ENCODE data around the gene DCLK1. TPM values are rescaled to one million over a fixed set of nuclear protein-coding genes. Genes with fewer than 3 reads are reported as not detected.

Gene DCLK1
- total RNA-seq, 1 experiment from 2014 or later: not detected

DNA sequence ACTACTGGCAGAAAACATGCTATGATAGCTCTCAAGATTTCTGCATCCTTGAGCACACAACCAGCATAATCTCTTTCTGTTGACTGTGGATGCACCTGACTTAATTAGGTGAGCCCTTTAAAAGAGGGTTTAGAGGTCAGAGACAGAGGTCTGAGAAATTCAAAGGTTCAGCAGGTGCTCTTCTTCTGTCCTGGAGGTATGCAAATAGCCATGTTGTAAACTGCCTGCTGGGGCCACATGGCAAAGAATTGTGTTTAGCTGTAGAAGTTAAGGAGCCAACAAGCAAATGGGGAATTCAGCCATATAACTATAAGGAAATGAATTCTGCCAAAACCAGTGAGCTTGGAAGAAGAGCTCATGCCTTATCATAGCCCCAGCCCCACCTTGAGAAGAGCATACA is 11.6 kb upstream of the DCLK1 start:
- intact Hi-C loops (cut with micrococcal nuclease; ENCODE audit: unreplicated experiment) (no loop called here), in situ Hi-C loops (cut with HindIII; ENCODE audit: low pct_unique_long_range_greater_than_20kb, low sequenced_read_pairs) (no loop called here)
- Histone ChIP-seq H3K27me3 (ENCODE audit: control insufficient read depth, insufficient read depth, low read length) (no peaks in the 10 kb centered on the region), H3K4me3 (ENCODE audit: low read depth in 2 of 2, low read length in 2 of 2) (no peak overlapping the region), H3K27ac (ENCODE audit: low read length) (no peak overlapping the region), H3K36me3 (ENCODE audit: control insufficient read depth, insufficient read depth, low read length) (no peaks in the 10 kb centered on the region), H3K4me1 (ENCODE audit: control insufficient read depth, insufficient read depth, low read length) (no peaks in the 10 kb centered on the region), H3K9me3 (ENCODE audit: control insufficient read depth, insufficient read depth, low read depth, low read length) (no peaks in the 10 kb centered on the region)
- TF ChIP-seq SIN3A (IDR thresholded peaks at IDR 0.05; ENCODE audit: borderline replicate concordance, insufficient read depth, low read depth, low read length) (no peak), TCF7L2 (IDR thresholded peaks at IDR 0.05; ENCODE audit: low read depth, low read length) (no peak), POLR2AphosphoS5 (IDR thresholded peaks at IDR 0.05; ENCODE audit: low read depth, low read length) (no peak)
- TF ChIP-seq, protein P1, sequence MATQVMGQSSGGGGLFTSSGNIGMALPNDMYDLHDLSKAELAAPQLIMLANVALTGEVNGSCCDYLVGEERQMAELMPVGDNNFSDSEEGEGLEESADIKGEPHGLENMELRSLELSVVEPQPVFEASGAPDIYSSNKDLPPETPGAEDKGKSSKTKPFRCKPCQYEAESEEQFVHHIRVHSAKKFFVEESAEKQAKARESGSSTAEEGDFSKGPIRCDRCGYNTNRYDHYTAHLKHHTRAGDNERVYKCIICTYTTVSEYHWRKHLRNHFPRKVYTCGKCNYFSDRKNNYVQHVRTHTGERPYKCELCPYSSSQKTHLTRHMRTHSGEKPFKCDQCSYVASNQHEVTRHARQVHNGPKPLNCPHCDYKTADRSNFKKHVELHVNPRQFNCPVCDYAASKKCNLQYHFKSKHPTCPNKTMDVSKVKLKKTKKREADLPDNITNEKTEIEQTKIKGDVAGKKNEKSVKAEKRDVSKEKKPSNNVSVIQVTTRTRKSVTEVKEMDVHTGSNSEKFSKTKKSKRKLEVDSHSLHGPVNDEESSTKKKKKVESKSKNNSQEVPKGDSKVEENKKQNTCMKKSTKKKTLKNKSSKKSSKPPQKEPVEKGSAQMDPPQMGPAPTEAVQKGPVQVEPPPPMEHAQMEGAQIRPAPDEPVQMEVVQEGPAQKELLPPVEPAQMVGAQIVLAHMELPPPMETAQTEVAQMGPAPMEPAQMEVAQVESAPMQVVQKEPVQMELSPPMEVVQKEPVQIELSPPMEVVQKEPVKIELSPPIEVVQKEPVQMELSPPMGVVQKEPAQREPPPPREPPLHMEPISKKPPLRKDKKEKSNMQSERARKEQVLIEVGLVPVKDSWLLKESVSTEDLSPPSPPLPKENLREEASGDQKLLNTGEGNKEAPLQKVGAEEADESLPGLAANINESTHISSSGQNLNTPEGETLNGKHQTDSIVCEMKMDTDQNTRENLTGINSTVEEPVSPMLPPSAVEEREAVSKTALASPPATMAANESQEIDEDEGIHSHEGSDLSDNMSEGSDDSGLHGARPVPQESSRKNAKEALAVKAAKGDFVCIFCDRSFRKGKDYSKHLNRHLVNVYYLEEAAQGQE (IDR thresholded peaks at IDR 0.05; ENCODE audit: insufficient read depth in 1 of 2, low read depth in 2 of 2, low read length in 1 of 2): no peak
- ATAC-seq (no peak), DNase-seq (ENCODE audit: low read depth, low spot score) (no peak)
- POLR2A ChIA-PET: no interaction called here
- no TSS peak for BruUV-seq (replicated peaks)
- CTCF ChIA-PET: no interaction called here

DNA sequence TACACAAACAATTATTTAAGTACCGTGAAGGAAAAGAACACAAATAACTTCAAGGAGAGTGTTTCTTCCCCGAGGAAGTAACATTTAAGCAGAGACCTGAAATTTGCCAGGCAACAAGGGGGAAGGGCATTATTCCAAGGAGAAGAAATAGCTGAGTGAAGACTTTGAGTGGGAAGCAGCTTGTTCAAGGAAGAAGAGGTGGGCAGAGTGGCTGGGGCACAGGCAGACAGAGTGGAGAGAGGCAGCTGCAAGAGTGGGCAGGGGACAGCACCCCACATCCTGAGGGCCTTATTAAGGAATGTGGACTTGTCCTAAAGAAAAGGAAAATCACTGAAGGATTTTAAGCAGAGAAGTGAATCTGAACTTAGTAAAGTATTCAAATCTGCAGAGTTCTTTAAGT is 4.7 kb upstream of the DCLK1 start:
- ATAC-seq: no peak
- Histone ChIP-seq H3K4me3 (ENCODE audit: low read depth in 2 of 2, low read length in 2 of 2) (no peak overlapping the region), H3K27ac (ENCODE audit: low read length) (no peak overlapping the region), H3K27me3 (ENCODE audit: control insufficient read depth, insufficient read depth, low read length) (no peaks in the 10 kb centered on the region), H3K4me1 (ENCODE audit: control insufficient read depth, insufficient read depth, low read length) (no peaks in the 10 kb centered on the region), H3K9me3 (ENCODE audit: control insufficient read depth, insufficient read depth, low read depth, low read length) (no peaks in the 10 kb centered on the region), H3K36me3 (ENCODE audit: control insufficient read depth, insufficient read depth, low read length) (no peaks in the 10 kb centered on the region)
- no TSS peak for BruUV-seq (replicated peaks)
- intact Hi-C loops (cut with micrococcal nuclease; ENCODE audit: unreplicated experiment): no loop called here
- no peak for DNase-seq (ENCODE audit: low read depth, low spot score)
- in situ Hi-C loops (cut with HindIII; ENCODE audit: low pct_unique_long_range_greater_than_20kb, low sequenced_read_pairs): no loop called here
- TF ChIP-seq, protein P1 (IDR thresholded peaks at IDR 0.05; ENCODE audit: insufficient read depth in 1 of 2, low read depth in 2 of 2, low read length in 1 of 2): no peak
- TF ChIP-seq, protein P2, sequence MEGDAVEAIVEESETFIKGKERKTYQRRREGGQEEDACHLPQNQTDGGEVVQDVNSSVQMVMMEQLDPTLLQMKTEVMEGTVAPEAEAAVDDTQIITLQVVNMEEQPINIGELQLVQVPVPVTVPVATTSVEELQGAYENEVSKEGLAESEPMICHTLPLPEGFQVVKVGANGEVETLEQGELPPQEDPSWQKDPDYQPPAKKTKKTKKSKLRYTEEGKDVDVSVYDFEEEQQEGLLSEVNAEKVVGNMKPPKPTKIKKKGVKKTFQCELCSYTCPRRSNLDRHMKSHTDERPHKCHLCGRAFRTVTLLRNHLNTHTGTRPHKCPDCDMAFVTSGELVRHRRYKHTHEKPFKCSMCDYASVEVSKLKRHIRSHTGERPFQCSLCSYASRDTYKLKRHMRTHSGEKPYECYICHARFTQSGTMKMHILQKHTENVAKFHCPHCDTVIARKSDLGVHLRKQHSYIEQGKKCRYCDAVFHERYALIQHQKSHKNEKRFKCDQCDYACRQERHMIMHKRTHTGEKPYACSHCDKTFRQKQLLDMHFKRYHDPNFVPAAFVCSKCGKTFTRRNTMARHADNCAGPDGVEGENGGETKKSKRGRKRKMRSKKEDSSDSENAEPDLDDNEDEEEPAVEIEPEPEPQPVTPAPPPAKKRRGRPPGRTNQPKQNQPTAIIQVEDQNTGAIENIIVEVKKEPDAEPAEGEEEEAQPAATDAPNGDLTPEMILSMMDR (IDR thresholded peaks at IDR 0.05): no peak
- no peak for TF ChIP-seq SIN3A (IDR thresholded peaks at IDR 0.05; ENCODE audit: borderline replicate concordance, insufficient read depth, low read depth, low read length)
- ChIA-PET CTCF (no interaction called here), POLR2A (no interaction called here)
